ENCODE data around the gene CEP68. TPM values are rescaled to one million over a fixed set of nuclear protein-coding genes. Genes with fewer than 3 reads are reported as not detected.
A peak's percentile ranks its signal among the peaks of the same experiment; 100 is the strongest.
"Not testable (repeated sequence)": the region's sequence is repeated elsewhere in the genome, so short reads cannot be mapped to it uniquely, and the experiment has no call there.

Gene CEP68
- polyA plus RNA-seq, 10 donors = 17.8 to 29.3 (median 25.1) TPM

GRCh38 chr2:65128297-65129190 is 72.3 kb downstream of the CEP68 start:
- DNase-seq = peak in 2 of 3 donors; percentile 30 to 51

GRCh38 chr2:65129286-65129825 is 73.1 kb downstream of the CEP68 start:
- peak in 2 of 3 donors; percentile 21 to 64 for DNase-seq

GRCh38 chr2:65129826-65130663 is 73.8 kb downstream of the CEP68 start, which contains the start of gene RAB1A:
Gene RAB1A, minus strand, starts transcription at chr2:65130106. Its CDS starts 191 bp downstream, at chr2:65129915.
- DNase-seq = peak; percentile 100

- DNase-seq = peak in 2 of 3 donors; percentile 73 to 89
These were observed 74.5 kb downstream of the CEP68 start for GRCh38 chr2:65130664-65131175.

GRCh38 chr2:65132930-65133329 is 76.7 kb downstream of the CEP68 start:
- DNase-seq = not testable (repeated sequence)

- no peak for DNase-seq
These were observed 77.4 kb downstream of the CEP68 start for GRCh38 chr2:65133626-65134025.

GRCh38 chr2:65134158-65134557 is 77.9 kb downstream of the CEP68 start:
- DNase-seq = no peak

GRCh38 chr2:65136253-65136652 is 80.0 kb downstream of the CEP68 start:
- DNase-seq = no peak

Other genes starting within 250 kb of the CEP68 start
- gene SLC1A4, start 67.0 kb upstream of the CEP68 start, polyA plus RNA-seq (ENCODE audit: insufficient read length in 10 of 10) = 10 to 100 TPM; 11.6 to 21.9 (median 12.7) TPM
- 100 to 1,000 TPM; 124 to 185 (median 140) TPM for gene RAB1A, start 73.7 kb downstream of the CEP68 start, polyA plus RNA-seq (ENCODE audit: insufficient read length in 10 of 10)
- 100 to 1,000 TPM; 112 to 163 (median 132) TPM for gene ACTR2, start 171.4 kb downstream of the CEP68 start, polyA plus RNA-seq (ENCODE audit: insufficient read length in 10 of 10)